ENCODE measurements around the gene ZFAND6.
"Not testable (repeated sequence)": the region's sequence is repeated elsewhere in the genome, so short reads cannot be mapped to it uniquely, and the experiment has no call there.

ZFAND6 gene

GRCh38 chr15:80121546-80121945 lies 62.1 kb downstream of the ZFAND6 start:
- no peak for DNase-seq (ENCODE audit: low read depth)
- no peak overlapping the region for H3K4me3 ChIP-seq (ENCODE audit: low read depth, low read length)
- no peak for TF ChIP-seq CTCF (IDR thresholded peaks at IDR 0.05; ENCODE audit: insufficient read depth, low read depth, low read length, missing control alignments)

- H3K4me3 ChIP-seq (ENCODE audit: low read depth, low read length), result no peak overlapping the region
- no peak for DNase-seq (ENCODE audit: low read depth)
- no peak for TF ChIP-seq CTCF (IDR thresholded peaks at IDR 0.05; ENCODE audit: insufficient read depth, low read depth, low read length, missing control alignments)
Observed at GRCh38 chr15:80123034-80123433, 63.6 kb downstream of the ZFAND6 start.

GRCh38 chr15:80127253-80127652 lies 67.8 kb downstream of the ZFAND6 start:
- DNase-seq (ENCODE audit: low read depth); H3K4me3 ChIP-seq (ENCODE audit: low read depth, low read length): not testable (repeated sequence)

- no peak overlapping the region for H3K4me3 ChIP-seq (ENCODE audit: low read depth, low read length)
- DNase-seq (ENCODE audit: low read depth), result no peak
- TF ChIP-seq CTCF (IDR thresholded peaks at IDR 0.05; ENCODE audit: insufficient read depth, low read depth, low read length, missing control alignments), result no peak
Observed at GRCh38 chr15:80127911-80128310, 68.4 kb downstream of the ZFAND6 start.

- TF ChIP-seq CTCF (IDR thresholded peaks at IDR 0.05; ENCODE audit: insufficient read depth, low read depth, low read length, missing control alignments), result no peak
- DNase-seq (ENCODE audit: low read depth), result no peak
- no peak overlapping the region for H3K4me3 ChIP-seq (ENCODE audit: low read depth, low read length)
Observed at GRCh38 chr15:80132382-80132781, 72.9 kb downstream of the ZFAND6 start.

GRCh38 chr15:80136854-80137253 lies 77.4 kb downstream of the ZFAND6 start:
- no peak for TF ChIP-seq CTCF (IDR thresholded peaks at IDR 0.05; ENCODE audit: insufficient read depth, low read depth, low read length, missing control alignments)
- DNase-seq (ENCODE audit: low read depth), result no peak
- no peak overlapping the region for H3K4me3 ChIP-seq (ENCODE audit: low read depth, low read length)

GRCh38 chr15:80138961-80139360 lies 79.5 kb downstream of the ZFAND6 start:
- DNase-seq (ENCODE audit: low read depth), result no peak
- TF ChIP-seq CTCF (IDR thresholded peaks at IDR 0.05; ENCODE audit: insufficient read depth, low read depth, low read length, missing control alignments), result no peak
- no peak overlapping the region for H3K4me3 ChIP-seq (ENCODE audit: low read depth, low read length)
